Activated naive CD4-positive, alpha-beta T cell treated with anti-CD3 and anti-CD28 coated beads, Interleukin-2, amount 10 ng/mL, durations not matched to agents 7 days and 5 days (primary cell): Measurements from ENCODE around the gene ZFPL1.

ENCODE experiments used
- CTCF ChIA-PET: fragments of 350-600 bp; sonication (Branson Sonifier 250); formaldehyde crosslinking; loops from one replicate; lab custom pipeline; 2021; ENCODE audit warnings: antibody characterized with exemption; lab: Charles Lee
- DNase-seq: peaks from one replicate; pipeline ENCODE4 v3.0.0-alpha.2; 2020
- H3K27ac Mint-ChIP-seq: one replicate; pipeline ENCODE4 v1.8.0; 2021; ENCODE audit warnings: mild to moderate bottlenecking, moderate library complexity, mixed read lengths
- H3K27me3 Mint-ChIP-seq: one replicate; pipeline ENCODE4 v1.8.0; 2021; ENCODE audit warnings: mild to moderate bottlenecking, mixed read lengths
- H3K36me3 Mint-ChIP-seq: one replicate; pipeline ENCODE4 v1.8.0; 2021; ENCODE audit warnings: mixed read lengths
- H3K4me1 Mint-ChIP-seq: one replicate; pipeline ENCODE4 v1.8.0; 2021; ENCODE audit warnings: mixed read lengths
- H3K4me3 Mint-ChIP-seq: one replicate; pipeline ENCODE4 v1.8.0; 2021; ENCODE audit warnings: mild to moderate bottlenecking, moderate library complexity, mixed read lengths
- H3K9me3 Mint-ChIP-seq: one replicate; pipeline ENCODE4 v1.8.0; 2021; ENCODE audit warnings: mixed read lengths

The ZFPL1 gene

GRCh38 chr11:65109231-65110198, 25.5 kb downstream of the ZFPL1 start:
- no peak overlapping the region for H3K27ac Mint-ChIP-seq
- peaks cover 33% of the 10 kb centered on the region for H3K36me3 Mint-ChIP-seq
- no peak for DNase-seq
- peaks cover 4% of the 10 kb centered on the region for H3K27me3 Mint-ChIP-seq
- CTCF ChIA-PET = interaction anchor here (0.6 to 8.7 kb wide), 21 partner anchors 8 to 950 kb away, joined by 3 to 60 read pairs (median 5); partner anchors contain the start of genes CAPN1, CDCA5, FAU and MRPL49
- H3K4me1 Mint-ChIP-seq = peaks cover 47% of the 10 kb centered on the region
- no peak overlapping the region for H3K4me3 Mint-ChIP-seq
- no peaks in the 10 kb centered on the region for H3K9me3 Mint-ChIP-seq

DNA sequence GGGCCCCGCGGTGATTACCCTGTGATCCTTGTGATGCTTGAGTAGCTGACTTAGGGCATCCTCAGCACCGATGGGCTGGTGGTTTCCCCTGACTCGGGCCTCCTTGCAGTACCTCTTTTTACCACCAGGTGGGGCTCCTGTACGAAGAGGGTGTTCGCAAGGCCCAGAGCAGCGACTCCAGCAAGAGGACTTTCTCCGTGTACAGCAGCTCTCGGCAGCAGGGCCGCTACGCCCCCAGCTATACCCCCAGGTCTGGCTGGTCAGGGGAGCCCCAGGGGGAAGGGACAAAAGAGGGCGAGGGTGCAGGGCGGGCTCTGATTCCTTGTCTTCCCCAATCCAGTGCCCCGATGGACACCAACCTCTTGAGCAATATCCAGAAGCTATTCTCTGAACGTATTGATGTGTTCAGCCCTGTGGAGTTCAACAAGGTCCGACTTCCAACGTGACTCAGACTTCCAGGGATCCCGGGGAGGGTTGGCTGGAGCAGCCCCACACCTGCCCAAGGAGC, 26.4 kb downstream of the ZFPL1 start:
- H3K9me3 Mint-ChIP-seq = no peaks in the 10 kb centered on the region

DNA sequence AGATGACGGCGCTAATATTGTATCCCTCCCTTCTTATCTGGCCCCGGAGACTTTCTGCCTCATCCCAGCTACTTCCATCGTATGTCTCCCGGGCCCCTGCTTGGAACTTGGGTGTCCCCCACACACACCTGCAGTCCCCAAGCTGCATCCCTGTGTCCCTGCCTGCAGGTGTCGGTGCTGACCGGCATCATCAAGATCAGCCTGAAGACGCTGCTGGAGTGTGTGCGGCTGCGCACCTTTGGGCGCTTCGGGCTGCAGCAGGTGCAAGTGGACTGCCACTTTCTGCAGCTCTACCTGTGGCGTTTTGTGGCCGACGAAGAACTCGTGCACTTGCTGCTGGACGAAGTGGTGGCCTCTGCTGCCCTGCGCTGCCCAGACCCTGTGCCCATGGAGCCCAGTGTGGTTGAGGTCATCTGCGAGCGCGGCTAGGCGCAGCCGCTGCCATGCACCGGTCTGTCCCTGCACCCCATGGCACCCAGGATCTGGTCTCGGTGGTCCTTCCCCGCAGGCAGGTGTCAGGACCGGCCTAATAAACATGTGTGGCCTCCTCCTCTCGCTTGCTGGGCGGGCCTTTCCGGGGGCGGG, 27.2 kb downstream of the ZFPL1 start:
- no peak for DNase-seq
- Mint-ChIP-seq H3K27me3 (peaks cover 4% of the 10 kb centered on the region), H3K4me3 (peak overlapping the region; percentile 87), H3K9me3 (no peaks in the 10 kb centered on the region), H3K27ac (peak overlapping the region; percentile 92), H3K36me3 (peaks cover 21% of the 10 kb centered on the region), H3K4me1 (peaks cover 47% of the 10 kb centered on the region)
- CTCF ChIA-PET = interaction anchor here (0.7 to 8.7 kb wide), 19 partner anchors 9 to 264 kb away, joined by 3 to 60 read pairs (median 6); partner anchors contain the start of genes ARL2, CAPN1, CDCA5 and FAU

More for the DNA sequence above, 26.4 kb downstream of the ZFPL1 start:
- DNase-seq = peak; percentile 97
- Mint-ChIP-seq H3K27me3 (peaks cover 4% of the 10 kb centered on the region), H3K4me1 (peaks cover 41% of the 10 kb centered on the region), H3K4me3 (no peak overlapping the region), H3K27ac (peak overlapping the region; percentile 82), H3K36me3 (peaks cover 29% of the 10 kb centered on the region)
- CTCF ChIA-PET = interaction anchor here (0.7 to 8.7 kb wide), 24 partner anchors 9 to 949 kb away, joined by 3 to 60 read pairs (median 4); partner anchors contain the start of genes CAPN1, CDCA5, FAU and MRPL49

DNA sequence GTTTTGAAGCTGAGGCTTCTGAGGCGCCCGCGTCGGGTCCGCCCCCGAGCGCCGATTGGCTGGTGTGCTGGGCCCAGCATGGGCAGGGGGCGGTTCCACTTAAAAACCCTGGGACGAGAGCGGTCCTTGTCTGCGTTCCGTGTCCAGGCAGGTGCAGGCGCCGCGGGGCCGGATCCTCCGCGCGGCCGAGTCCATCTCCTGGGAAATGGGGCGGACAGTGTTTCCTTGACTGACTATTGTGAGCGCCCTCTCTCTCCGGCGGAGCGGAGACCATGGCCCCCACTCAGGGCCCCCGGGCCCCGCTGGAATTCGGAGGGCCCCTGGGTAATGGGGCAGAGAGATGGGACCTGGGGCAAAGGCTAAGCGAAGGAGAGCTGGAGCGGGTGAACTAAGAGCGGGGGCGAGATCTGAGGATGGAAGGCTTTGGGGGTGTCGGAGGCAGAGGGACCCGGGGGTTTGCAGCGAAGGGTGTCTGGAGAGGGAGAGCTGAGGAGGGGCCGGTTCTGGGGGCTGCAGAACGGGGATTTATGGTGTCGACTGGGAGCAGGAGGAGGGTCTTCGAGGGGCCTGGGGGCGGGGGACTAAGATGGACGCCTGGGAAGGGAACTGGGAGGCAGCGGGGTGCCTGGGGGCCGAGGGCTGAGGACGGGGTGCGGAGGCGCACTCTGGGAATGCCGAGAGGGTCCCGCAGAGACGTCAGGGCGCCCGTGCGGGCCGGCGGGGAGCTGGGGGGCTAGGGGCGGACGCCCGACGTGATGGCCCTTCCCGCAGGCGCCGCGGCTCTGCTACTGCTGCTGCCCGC, 27.9 kb downstream of the ZFPL1 start, which contains the start of gene TM7SF2:
Gene TM7SF2 (plus strand): TSS at position 129 of the 802 bp plus-strand sequence. CDS start 144 bp downstream, at position 273.
- H3K27me3 Mint-ChIP-seq = peaks cover 4% of the 10 kb centered on the region

DNA sequence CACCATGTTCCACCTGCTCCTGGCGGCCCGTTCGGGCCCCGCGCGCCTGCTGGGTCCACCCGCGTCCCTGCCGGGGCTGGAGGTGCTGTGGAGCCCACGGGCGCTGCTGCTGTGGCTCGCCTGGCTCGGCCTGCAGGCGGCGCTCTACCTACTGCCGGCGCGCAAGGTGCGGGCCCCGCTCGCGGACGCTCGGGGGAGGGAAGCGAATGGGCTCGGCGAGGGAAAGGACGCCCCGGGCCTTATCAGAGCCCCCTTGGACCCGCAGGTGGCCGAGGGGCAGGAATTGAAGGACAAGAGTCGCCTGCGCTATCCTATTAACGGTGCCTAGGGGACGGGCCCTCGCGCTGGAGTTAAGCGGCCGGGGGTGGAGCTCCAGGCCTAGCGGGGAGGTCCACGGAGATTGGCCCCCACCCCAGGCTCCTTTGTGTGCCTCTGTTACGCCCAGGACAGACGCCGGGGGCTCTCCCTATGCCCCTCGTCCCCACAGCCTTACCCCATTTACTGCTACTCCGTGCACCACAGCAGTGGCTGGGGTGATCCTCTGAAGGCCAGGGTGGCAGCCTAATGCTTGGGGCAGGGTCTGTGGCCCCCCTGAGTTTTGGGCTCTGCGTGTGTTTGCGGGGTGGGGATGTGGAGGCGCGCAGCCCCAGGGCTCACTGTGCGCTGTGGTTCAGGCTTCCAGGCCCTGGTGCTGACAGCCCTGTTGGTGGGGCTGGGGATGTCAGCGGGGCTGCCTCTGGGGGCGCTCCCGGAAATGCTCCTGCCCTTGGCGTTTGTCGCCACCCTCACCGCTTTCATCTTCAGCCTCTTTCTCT, 28.7 kb downstream of the ZFPL1 start:
- peak; percentile 85 for DNase-seq

More for the DNA sequence above, 27.9 kb downstream of the ZFPL1 start, which contains the start of gene TM7SF2:
- H3K27ac Mint-ChIP-seq = peak within 1 kb of the TSS; percentile 92
- H3K36me3 Mint-ChIP-seq = peaks cover 21% of the 10 kb centered on the region
- CTCF ChIA-PET = interaction anchor here (0.6 to 8.7 kb wide), 13 partner anchors 8 to 265 kb away, joined by 3 to 60 read pairs (median 6); partner anchors contain the start of genes ARL2, CAPN1, CDCA5 and FAU
- DNase-seq = peak; percentile 98
- peak within 1 kb of the TSS; percentile 87 for H3K4me3 Mint-ChIP-seq
- H3K9me3 Mint-ChIP-seq = no peaks in the 10 kb centered on the region
- peaks cover 53% of the 10 kb centered on the region for H3K4me1 Mint-ChIP-seq

DNA sequence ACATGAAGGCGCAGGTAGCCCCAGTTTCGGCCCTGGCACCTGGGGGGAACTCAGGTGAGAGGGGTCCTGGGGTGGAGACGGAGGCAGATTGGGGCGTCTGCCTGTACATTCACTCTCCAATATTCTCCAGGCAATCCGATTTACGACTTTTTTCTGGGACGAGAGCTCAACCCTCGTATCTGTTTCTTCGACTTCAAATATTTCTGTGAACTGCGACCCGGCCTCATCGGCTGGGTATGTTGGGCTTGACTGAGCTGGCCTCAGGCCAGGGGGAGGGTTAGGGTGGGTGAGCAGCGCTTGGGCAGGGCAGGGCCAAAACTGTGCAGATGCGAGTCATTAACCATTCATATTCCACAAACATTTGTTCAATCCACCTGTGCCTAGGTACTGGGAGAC, 29.3 kb downstream of the ZFPL1 start:
- H3K27ac Mint-ChIP-seq = peak overlapping the region; percentile 92
- peak overlapping the region; percentile 87 for H3K4me3 Mint-ChIP-seq
- H3K36me3 Mint-ChIP-seq = peaks cover 25% of the 10 kb centered on the region
- peaks cover 4% of the 10 kb centered on the region for H3K27me3 Mint-ChIP-seq
- no peak for DNase-seq
- peaks cover 58% of the 10 kb centered on the region for H3K4me1 Mint-ChIP-seq
- CTCF ChIA-PET = interaction anchor here (0.6 to 8.7 kb wide), 10 partner anchors 7 to 355 kb away, joined by 3 to 60 read pairs (median 4); partner anchors contain the start of genes CDCA5, FAU, MRPL49 and SAC3D1
- H3K9me3 Mint-ChIP-seq = no peaks in the 10 kb centered on the region

More for the DNA sequence above, 28.7 kb downstream of the ZFPL1 start:
- H3K27ac Mint-ChIP-seq = peak overlapping the region; percentile 92
- peaks cover 54% of the 10 kb centered on the region for H3K4me1 Mint-ChIP-seq
- H3K4me3 Mint-ChIP-seq = peak overlapping the region; percentile 87
- no peaks in the 10 kb centered on the region for H3K9me3 Mint-ChIP-seq
- H3K36me3 Mint-ChIP-seq = peaks cover 21% of the 10 kb centered on the region
- CTCF ChIA-PET = interaction anchor here (0.6 to 8.7 kb wide), 13 partner anchors 8 to 266 kb away, joined by 3 to 60 read pairs (median 6); partner anchors contain the start of genes ARL2, CAPN1, CDCA5 and FAU
- peaks cover 4% of the 10 kb centered on the region for H3K27me3 Mint-ChIP-seq

GRCh38 chr11:65113839-65114238, 29.8 kb downstream of the ZFPL1 start:
- Mint-ChIP-seq H3K27me3 (peaks cover 4% of the 10 kb centered on the region), H3K27ac (peak overlapping the region; percentile 92), H3K4me3 (peak overlapping the region; percentile 87), H3K4me1 (peaks cover 62% of the 10 kb centered on the region), H3K36me3 (peaks cover 28% of the 10 kb centered on the region), H3K9me3 (no peaks in the 10 kb centered on the region)
- CTCF ChIA-PET = interaction anchor here (0.6 to 8.7 kb wide), 5 partner anchors 7 to 355 kb away, joined by 3 to 60 read pairs (median 4); partner anchors contain the start of genes FAU, MRPL49 and VPS51
- no peak for DNase-seq

DNA sequence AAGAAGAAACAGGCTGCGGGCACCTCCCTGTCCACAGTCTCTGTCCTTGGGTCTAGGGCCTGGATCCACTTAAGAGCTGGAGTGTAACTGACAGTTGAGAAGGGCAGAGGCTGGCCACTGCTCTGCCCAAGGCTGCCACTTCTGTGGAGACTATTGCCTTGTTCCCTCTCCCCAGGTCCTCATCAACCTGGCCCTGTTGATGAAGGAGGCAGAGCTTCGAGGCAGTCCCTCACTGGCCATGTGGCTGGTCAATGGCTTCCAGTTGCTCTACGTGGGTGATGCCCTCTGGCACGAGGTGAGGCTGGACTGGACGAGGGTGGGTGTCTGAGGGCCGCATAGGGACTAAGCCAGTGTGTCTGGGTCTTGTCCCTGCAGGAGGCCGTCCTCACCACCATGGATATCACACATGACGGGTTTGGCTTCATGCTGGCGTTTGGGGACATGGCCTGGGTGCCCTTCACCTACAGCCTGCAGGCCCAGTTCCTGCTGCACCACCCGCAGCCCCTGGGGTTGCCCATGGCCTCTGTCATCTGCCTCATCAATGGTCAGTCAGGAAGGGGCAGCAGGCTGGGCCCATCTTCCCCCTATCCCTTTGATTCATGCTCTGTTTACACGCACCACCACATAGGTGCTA, 30.6 kb downstream of the ZFPL1 start:
- H3K36me3 Mint-ChIP-seq = peaks cover 27% of the 10 kb centered on the region
- CTCF ChIA-PET = interaction anchor here (8.7 kb wide), 1 partner anchor 17 kb away, joined by 60 read pairs; the partner anchor contains the start of gene VPS51
- H3K27ac Mint-ChIP-seq = no peak overlapping the region
- no peaks in the 10 kb centered on the region for H3K9me3 Mint-ChIP-seq
- peak overlapping the region; percentile 87 for H3K4me3 Mint-ChIP-seq
- peaks cover 4% of the 10 kb centered on the region for H3K27me3 Mint-ChIP-seq
- no peak for DNase-seq
- peaks cover 66% of the 10 kb centered on the region for H3K4me1 Mint-ChIP-seq

DNA sequence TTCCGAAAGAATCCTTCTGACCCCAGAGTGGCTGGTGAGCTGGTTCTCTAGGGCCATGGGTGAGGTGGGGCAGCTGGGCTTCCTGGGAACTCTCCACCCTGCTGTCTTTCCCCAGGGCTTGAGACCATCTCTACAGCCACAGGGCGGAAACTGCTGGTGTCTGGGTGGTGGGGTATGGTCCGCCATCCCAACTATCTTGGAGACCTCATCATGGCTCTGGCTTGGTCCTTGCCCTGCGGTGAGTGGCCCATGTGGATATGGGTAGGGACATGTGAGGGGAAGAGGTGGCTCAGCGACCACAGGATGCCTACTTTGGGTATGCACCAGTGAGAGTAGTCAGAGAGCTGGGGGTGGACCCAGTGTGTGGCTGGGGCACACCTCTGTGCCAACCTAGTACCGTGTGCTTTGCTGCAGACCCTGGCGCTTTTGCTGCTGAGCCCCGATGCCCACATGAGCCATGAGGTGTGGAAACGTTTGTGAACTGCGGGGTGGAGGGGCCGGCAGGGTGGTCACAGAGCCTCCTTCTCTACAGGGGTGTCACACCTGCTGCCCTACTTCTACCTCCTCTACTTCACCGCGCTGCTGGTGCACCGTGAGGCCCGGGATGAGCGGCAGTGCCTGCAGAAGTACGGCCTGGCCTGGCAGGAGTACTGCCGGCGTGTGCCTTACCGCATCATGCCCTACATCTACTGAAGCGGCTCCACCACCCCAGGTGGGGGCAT, 31.5 kb downstream of the ZFPL1 start:
- H3K4me1 Mint-ChIP-seq = peaks cover 68% of the 10 kb centered on the region
- H3K4me3 Mint-ChIP-seq = peak overlapping the region; percentile 90
- no peak for DNase-seq
- H3K9me3 Mint-ChIP-seq = no peaks in the 10 kb centered on the region
- H3K36me3 Mint-ChIP-seq = peaks cover 30% of the 10 kb centered on the region
- peaks cover 4% of the 10 kb centered on the region for H3K27me3 Mint-ChIP-seq
- CTCF ChIA-PET = interaction anchor here (8.7 kb wide), 1 partner anchor 17 kb away, joined by 60 read pairs; the partner anchor contains the start of gene VPS51
- H3K27ac Mint-ChIP-seq = peak overlapping the region; percentile 98

GRCh38 chr11:65116370-65117205, 32.6 kb downstream of the ZFPL1 start:
- H3K36me3 Mint-ChIP-seq = peaks cover 38% of the 10 kb centered on the region
- H3K27ac Mint-ChIP-seq = peak overlapping the region; percentile 98
- DNase-seq = peak; percentile 78
- peaks cover 67% of the 10 kb centered on the region for H3K4me1 Mint-ChIP-seq
- CTCF ChIA-PET = interaction anchor here (1.1 to 2.2 kb wide), 7 partner anchors 9 to 272 kb away, joined by 3 to 11 read pairs (median 5); partner anchors contain the start of genes ARL2, CDC42BPG, CDCA5 and SAC3D1
- H3K4me3 Mint-ChIP-seq = peak overlapping the region; percentile 90
- no peaks in the 10 kb centered on the region for H3K9me3 Mint-ChIP-seq
- peaks cover 3% of the 10 kb centered on the region for H3K27me3 Mint-ChIP-seq
